Left cardiac atrium (tissue), 4 donors: Measurements from ENCODE around the gene PRKCG. TPM values are rescaled to one million over a fixed set of nuclear protein-coding genes. Genes with fewer than 3 reads are reported as not detected.
"Not testable (repeated sequence)": the region's sequence is repeated elsewhere in the genome, so short reads cannot be mapped to it uniquely, and the experiment has no call there.

Source experiments
- ATAC-seq, 2 donors: fragments of 200-7000 bp; cut with Tn5 transposase; one replicate each; pipeline ENCODE4 v1.9.1; 2020; ENCODE audit warnings: mild to moderate bottlenecking in 2 of 2, moderate library complexity in 2 of 2
- DNase-seq: peaks from one replicate; pipeline ENCODE4 v3.0.0-alpha.2; 2020
- intact Hi-C, 2 donors: fragments of 100-400 bp; cut with DNase I; formaldehyde crosslinking; loops; one replicate each; pipeline versions ENCODE4 v1.14.1 to v1.15.1; 2022 to 2023
- long read RNA-seq: library from polyadenylated mRNA; unstranded; transcript quantifications from one replicate; pipeline ENCODE4 v2.0.0, GENCODE V29; 2021
- total RNA-seq, 2 donors: library from RNA; stranded (reverse); fragmentation: NEBNext Ultra II Directional; extraction: Animal tissue kit (Norgen Biotek cat#: 25700); gene quantifications; one replicate each; pipeline ENCODE4 v1.2.1, GENCODE V29; 2021
- donor health status: DM: no; HTN: yes; CAD: no.
- donor health status: DM: no; HTN: yes; CAD: no; lungs with severe emphysema.
- donor health status: DM: yes; HTN: yes; CAD: no.
- donor health status: Dilated cardiomyopathy.

Gene PRKCG
- not detected for total RNA-seq
- long read RNA-seq = 0 reads

DNA sequence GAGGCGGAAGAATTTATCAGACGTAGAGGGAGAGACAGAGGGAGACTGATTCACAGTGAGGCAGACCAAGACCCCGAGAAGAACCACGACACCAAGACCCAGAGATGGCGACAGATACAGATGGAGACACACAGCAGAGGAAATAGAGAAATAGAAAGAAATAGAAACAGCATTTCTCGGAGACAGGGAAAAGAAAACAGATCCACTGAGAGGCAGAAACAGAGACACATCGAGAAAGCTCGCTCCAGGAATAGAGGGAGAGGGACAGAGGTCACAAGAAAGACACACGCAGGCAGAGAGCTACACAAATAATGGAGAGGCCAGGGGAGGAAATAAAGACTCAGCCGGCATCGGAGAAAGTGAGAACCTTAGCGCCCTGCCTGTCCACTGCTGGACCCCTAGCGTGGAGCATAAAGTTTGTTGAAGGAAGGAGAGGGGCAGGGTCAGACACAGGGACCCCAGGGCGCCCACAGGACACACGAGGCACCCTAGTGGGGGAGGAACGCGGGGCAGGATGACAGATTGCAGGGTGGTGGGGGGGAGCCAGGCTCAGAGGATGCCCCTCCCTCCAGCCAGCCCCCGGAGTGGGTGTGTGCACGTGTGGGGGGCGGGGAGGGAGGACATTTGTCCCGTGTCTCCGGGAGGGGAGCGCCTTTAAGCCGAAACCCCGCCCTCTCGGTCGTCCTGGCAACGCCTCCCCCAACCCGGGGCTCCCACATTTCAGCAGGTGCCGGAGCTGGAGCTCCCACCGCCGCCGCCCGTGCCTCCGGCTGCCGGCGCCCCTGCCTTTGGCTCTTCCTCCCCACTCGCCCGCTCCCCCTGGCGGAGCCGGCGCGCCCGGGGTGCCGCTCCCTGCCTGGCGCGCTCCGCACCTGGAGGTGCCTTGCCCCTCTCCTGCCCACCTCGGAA, at the start of gene PRKCG:
TSS of gene PRKCG (plus strand) at position 716 of the 909 bp plus-strand sequence. CDS start 298 bp downstream, outside the sequence.
- intact Hi-C loops = no loop called here
- DNase-seq (peak; percentile 36), ATAC-seq (peak in 1 of 2 donors; percentile 11)

GRCh38 chr19:53832861-53833260, 49.1 kb upstream of the PRKCG start:
- intact Hi-C loops, ATAC-seq, DNase-seq: not testable (repeated sequence)

DNA sequence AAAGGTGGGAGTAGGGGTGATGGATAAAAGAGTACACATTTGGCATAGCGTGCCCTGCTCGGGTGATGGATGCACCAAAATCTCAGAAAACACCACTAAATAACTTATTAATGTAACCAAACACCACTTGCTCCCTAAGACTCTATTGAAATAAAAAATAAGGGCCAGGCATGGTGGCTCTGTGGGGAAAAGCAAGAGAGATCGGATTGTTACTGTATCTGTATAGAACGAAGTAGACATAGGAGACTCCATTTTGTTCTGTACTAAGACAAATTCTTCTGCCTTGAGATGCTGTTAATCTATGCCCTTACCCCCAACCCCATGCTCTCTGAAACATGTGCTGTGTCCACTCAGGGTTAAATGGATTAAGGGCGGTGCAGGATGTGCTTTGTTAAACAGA, 43.6 kb upstream of the PRKCG start:
- DNase-seq, ATAC-seq, intact Hi-C loops: not testable (repeated sequence)

DNA sequence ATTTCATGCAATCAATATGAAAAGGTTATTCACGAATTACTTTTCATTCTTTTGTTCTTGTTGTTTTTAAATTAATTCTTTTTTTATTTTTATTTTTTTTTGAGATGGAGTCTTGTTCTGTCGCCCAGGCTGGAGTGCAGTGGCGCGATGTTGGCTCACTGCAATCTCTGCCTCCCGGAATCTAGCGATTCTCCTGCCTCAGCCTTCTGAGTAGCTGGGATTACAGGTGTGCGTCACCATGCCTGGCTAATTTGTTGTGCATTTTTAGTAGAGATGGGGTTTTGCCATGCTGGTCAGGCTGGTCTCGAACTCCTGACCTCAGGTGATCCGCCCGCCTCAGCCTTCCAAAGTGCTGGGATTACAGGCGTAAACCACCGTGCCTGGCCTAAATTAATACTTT, 41.8 kb upstream of the PRKCG start:
- DNase-seq, ATAC-seq: not testable (repeated sequence)
- intact Hi-C loops = loop anchor here (5.0 to 10.0 kb wide), 2 partner anchors 65 to 182 kb away; partner anchors contain the start of gene CACNG7 (in 1 of the 2)

GRCh38 chr19:53840914-53841313, 41.1 kb upstream of the PRKCG start:
- DNase-seq = not testable (repeated sequence)
- ATAC-seq = peak in 1 of 2 donors; percentile 72
- intact Hi-C loops = loop anchor here (5.0 to 10.0 kb wide), 2 partner anchors 64 to 181 kb away; partner anchors contain the start of gene CACNG7 (in 1 of the 2)

- no peak for DNase-seq
- no peak for ATAC-seq
- intact Hi-C loops = loop anchor here (5.0 to 10.0 kb wide), 2 partner anchors 60 to 177 kb away; partner anchors contain the start of gene CACNG7 (in 1 of the 2)
These were observed 37.1 kb upstream of the PRKCG start for GRCh38 chr19:53844849-53845246.

- no peak for DNase-seq
- no peak for ATAC-seq
- intact Hi-C loops = loop anchor here in 1 of 2 donors (10.0 kb wide), 1 partner anchor 57 kb away; the partner anchor contains the start of gene CACNG7
These were observed 34.4 kb upstream of the PRKCG start for GRCh38 chr19:53847555-53847954.

- ATAC-seq (peak; percentile 41 to 75), DNase-seq (peak; percentile 38)
- intact Hi-C loops = loop anchor here in 1 of 2 donors (10.0 kb wide), 1 partner anchor 56 kb away; the partner anchor contains the start of gene CACNG7
These were observed 32.7 kb upstream of the PRKCG start for GRCh38 chr19:53849237-53849676.

DNA sequence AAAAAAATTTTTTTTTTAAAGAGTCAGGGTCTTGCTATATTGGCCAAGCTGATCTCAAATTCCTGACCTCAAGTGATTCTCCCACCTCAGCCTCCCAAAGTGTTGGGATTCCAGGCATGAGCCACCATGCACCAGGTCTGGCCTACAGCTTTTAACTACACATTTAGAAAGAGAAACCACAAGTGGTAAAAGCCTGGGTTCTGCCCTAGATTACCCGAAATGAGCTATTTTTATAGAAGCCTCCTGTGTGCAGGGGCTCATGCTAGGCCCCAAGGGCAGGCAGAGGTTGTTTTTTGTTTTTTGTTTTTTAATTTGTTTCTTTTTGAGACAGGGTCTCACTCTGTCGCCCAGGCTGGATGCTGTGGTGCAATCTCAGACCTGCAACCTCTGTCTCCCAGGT, 28.3 kb upstream of the PRKCG start:
- ATAC-seq (no peak), DNase-seq (no peak)
- intact Hi-C loops = no loop called here

DNA sequence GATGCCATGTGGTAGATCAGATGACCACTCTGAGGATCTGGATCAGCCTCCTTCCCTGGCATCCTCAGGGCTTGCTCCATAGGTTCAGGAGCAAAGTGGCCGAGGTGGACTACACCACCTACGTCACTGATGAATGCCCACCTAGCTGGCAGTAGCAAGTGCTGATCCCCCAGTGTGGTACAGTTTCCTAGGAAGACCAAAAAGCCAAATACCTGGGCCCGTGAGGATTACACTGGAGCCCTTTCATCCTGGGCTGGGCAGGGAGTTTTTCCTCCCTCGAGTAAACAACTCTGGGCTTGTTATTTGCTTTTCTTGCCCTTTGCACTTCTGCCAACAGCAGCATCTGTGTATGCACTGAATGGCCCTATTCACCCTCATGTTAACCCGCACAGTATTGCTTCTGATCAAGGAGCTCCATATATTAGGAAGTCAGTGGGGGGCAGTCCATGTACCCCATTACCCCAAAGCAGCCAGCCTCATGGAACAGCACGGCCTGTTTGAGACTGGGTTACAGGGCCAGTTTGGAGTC, 17.6 kb upstream of the PRKCG start:
- intact Hi-C loops = no loop called here
- no peak for DNase-seq
- ATAC-seq = no peak

DNA sequence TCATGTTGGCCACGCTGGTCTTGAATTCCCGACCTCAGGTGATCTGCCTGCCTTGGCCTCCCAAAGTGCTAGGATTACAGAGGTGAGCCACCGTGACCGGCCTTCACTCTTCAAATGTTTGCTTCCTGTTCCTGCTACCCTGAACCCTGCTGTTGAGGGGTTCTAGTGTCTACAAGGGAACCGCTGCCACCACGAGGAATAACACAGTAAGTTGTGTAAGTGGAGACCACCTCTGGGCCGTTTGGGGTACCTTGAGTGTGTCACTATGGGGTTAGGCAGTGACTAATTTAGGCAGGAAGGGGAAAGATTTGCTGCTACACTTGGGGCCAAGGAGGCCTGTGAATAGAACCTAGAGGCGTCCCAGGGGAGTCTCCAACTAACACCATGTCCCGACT, 16.5 kb upstream of the PRKCG start:
- DNase-seq = no peak
- intact Hi-C loops = no loop called here

GRCh38 chr19:53865918-53866864, 15.8 kb upstream of the PRKCG start:
- ATAC-seq (peak; percentile 25 to 45), DNase-seq (peak; percentile 87)
- intact Hi-C loops = no loop called here

More for the DNA sequence above, 16.5 kb upstream of the PRKCG start:
- ATAC-seq = no peak

DNA sequence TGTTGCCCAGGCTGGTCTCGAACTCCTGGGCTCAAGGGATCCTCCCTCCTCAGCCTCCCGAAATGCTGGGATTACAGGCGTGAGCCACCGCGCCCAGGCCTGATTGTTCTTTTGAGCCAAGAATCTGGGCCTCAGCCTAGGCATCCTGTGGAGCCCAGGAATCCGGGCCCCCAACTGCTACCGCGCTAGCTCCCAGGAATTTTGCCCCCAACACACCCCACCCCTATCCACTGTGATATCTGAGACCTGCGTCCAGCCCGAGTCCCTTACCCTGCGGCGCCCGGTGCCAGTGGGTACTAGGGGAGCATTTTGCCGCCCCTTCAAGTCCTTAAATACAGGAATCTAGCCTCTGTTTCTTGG, 15.2 kb upstream of the PRKCG start:
- DNase-seq (peak; percentile 35), ATAC-seq (no peak)
- intact Hi-C loops = no loop called here

- DNase-seq (peak; percentile 99), ATAC-seq (peak; percentile 80 to 86)
- intact Hi-C loops = no loop called here
These were observed 14.5 kb upstream of the PRKCG start, which contains the start of gene MYADM for GRCh38 chr19:53867225-53868090. MYADM (plus strand) TSS chr19:53867883; CDS start chr19:53873530, 5,647 bp downstream.

GRCh38 chr19:53868091-53868891, 13.7 kb upstream of the PRKCG start:
- peak; percentile 21 to 36 for ATAC-seq
- intact Hi-C loops = no loop called here
- peak; percentile 77 for DNase-seq

DNA sequence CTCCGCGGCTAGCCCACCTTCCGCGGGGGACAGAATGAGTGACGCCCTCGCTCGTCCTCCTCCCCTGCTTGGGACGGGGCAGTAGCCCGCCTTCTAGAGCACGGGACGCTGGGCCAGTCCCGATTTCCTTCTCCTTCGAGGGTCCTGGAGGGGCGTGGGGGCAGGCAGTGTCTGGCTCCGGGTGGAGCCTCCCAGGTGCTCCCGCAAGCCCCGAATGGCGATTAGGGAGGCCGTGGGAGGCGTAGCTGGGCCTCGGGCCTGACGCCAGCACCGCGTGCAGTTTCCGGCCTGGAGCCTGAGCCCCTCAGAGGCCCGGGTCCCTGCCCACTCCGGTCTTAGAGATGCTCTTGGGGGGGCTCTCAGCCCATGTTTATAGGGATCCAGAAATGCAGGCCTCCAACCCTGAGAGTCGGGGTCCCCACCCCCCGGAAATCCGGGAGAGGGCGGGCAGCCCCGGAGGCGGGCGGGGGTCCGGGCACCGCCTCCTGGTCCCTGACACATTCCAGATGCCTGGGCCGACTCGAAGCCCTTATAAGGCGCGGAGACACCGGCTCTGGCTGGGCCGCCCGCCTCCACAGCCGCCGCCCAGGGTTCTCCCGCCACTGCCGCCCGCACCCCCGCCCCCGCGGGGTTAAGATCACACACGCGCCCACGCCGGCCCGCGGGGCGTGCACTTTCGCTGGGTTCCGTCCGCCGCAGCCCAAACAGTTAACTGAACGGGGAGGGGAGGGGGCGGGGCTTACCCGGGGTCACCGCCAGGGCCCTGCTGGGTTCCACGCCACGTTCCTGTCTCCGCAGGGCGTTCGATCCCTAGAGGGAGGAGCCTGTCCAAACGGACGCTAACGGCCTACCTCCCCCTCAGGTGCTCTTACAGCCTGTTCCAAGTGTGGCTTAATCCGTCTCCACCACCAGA, 12.8 kb upstream of the PRKCG start:
- peak; percentile 64 to 72 for ATAC-seq
- intact Hi-C loops = no loop called here
- DNase-seq = peak; percentile 95
